SJSA1 (cell line): Measurements from ENCODE around the gene KLK7. TPM values are rescaled to one million over a fixed set of nuclear protein-coding genes. Genes with fewer than 3 reads are reported as not detected.

Source experiments
- DNase-seq, 2 experiments: peaks; one replicate each; pipeline ENCODE4 v3.0.0-alpha.2; 2015 to 2020; ENCODE audit warnings: low spot score in 2 of 2, low read depth in 1 of 2
- H3K27ac ChIP-seq: fragments of 250-450 bp; sonication (Bioruptor Pico); 2 replicates; pipeline ENCODE4 v1.5.1; 2020; ENCODE audit warnings: mild to moderate bottlenecking, moderate library complexity
- H3K27me3 ChIP-seq: fragments of 250-450 bp; sonication (Bioruptor Pico); replicated peaks from 2 replicates; pipeline ENCODE4 v1.5.1; 2020; ENCODE audit warnings: mild to moderate bottlenecking, moderate library complexity
- H3K36me3 ChIP-seq: fragments of 250-450 bp; sonication (Bioruptor Pico); 2 replicates; pipeline ENCODE4 v1.5.1; 2020; ENCODE audit warnings: mild to moderate bottlenecking
- H3K4me1 ChIP-seq: fragments of 250-450 bp; sonication (Bioruptor Pico); replicated peaks from 2 replicates; pipeline ENCODE4 v1.6.1; 2021; ENCODE audit warnings: mild to moderate bottlenecking
- H3K4me3 ChIP-seq: fragments of 250-450 bp; sonication (Bioruptor Pico); 2 replicates; pipeline ENCODE4 v1.5.1; 2020; ENCODE audit warnings: mild to moderate bottlenecking
- H3K9me3 ChIP-seq: fragments of 250-450 bp; sonication (Bioruptor Pico); replicated peaks from 2 replicates; pipeline ENCODE4 v1.5.1; 2020; ENCODE audit warnings: mild to moderate bottlenecking
- total RNA-seq: library from RNA; depleted of rRNA; stranded (reverse); fragments of >200 nt; shearing (Covaris generic); gene quantifications from 2 replicates; pipeline ENCODE4 v1.2.3, GENCODE V29; 2014

The KLK7 gene
- total RNA-seq, 1 experiment from 2014 or later = not detected

DNA sequence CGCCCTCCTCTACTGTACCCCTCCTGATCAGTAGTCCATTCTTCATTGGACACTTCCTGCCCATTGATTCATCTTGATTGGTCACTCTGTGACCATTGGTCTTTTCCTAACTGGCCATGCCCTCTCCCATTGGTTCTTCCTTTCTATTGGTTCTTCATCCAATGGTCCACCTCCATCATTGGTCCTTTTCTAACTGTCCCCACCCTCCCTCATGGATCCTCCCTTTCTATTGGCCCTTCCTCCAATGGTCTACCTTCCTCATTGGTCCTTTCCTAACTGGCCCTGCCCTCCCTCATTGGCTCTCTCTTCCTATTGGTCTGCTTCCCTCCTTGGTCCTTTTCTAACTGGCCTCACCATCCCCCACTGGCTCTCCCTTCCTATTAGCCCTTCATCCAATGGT lies 21.5 kb downstream of the KLK7 start:
- Histone ChIP-seq H3K4me3 (no peak overlapping the region), H3K36me3 (no peaks in the 10 kb centered on the region), H3K9me3 (no peaks in the 10 kb centered on the region; the same call in 1 of the 2 replicates), H3K4me1 (no peaks in the 10 kb centered on the region), H3K27me3 (no peaks in the 10 kb centered on the region; the same call in 1 of the 2 replicates), H3K27ac (no peak overlapping the region)
- no peak for DNase-seq

DNA sequence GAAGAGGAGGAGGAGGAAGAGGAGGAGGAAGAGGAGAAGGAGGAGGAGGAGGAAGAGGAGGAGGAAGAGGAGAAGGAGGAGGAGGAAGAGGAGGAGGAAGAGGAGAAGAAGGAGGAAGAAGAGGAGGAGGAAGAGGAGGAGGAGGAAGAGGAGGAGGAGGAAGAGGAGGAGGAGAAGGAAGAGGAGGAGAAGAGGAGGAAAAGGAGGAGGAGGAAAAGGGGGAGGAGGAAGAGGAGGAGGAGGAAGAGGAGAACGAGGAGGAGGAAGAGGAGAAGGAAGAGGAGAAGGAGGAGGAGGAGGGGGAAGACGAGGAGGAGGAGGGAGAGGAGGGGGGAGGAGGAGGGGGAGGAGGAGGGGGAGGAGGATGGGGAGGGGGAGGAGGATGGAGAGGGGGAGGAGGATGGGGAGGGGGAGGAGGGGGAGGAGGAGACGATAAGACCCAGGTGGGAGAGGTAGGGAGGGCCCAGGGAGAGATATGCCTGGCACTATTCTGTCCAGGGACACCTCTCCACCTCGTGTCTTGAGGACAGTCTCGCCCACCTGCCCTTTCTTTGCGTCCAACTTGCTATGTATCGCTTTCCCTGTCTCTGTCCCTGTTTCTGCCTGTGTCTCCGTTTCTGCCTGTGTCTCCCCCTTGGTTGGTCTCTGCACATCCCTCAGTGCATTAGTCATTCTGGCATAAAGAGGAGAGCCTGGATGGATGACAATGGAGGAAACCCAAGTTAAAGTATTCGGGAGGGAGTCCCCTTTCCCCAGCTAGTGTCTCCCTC lies 23.8 kb downstream of the KLK7 start:
- H3K4me3 ChIP-seq = no peak overlapping the region
- no peak for DNase-seq
- no peaks in the 10 kb centered on the region; the same call in 1 of the 2 replicates for H3K9me3 ChIP-seq
- no peaks in the 10 kb centered on the region for H3K36me3 ChIP-seq
- H3K27me3 ChIP-seq = no peaks in the 10 kb centered on the region
- no peaks in the 10 kb centered on the region for H3K4me1 ChIP-seq
- no peak overlapping the region for H3K27ac ChIP-seq

DNA sequence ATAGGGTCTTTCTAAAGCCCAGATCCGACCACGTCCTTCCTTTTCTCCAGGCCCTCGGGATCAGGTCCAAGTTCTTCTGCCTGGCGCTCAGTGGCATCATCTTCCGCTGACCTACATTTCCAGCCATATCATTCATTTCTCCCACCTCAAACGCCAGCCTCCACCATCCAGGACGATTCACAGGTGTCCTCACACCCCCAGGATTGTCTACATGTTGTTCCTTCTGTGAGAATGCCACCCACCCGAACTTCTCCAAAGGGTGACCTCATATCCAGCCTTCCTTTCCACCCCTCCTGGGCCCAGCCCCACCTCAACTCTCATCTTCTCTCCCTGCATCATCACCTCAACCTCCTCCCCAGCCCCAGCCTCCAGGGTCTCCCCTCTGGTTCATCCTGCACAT lies 26.1 kb downstream of the KLK7 start:
- Histone ChIP-seq H3K4me3 (no peak overlapping the region), H3K4me1 (no peaks in the 10 kb centered on the region), H3K9me3 (no peaks in the 10 kb centered on the region; the same call in 1 of the 2 replicates), H3K36me3 (no peaks in the 10 kb centered on the region), H3K27ac (no peak overlapping the region), H3K27me3 (no peaks in the 10 kb centered on the region)
- no peak for DNase-seq

GRCh38 chr19:50952910-50953309 lies 30.8 kb downstream of the KLK7 start, which contains the start of gene KLK5:
Gene KLK5, minus strand, starts transcription at chr19:50953038. Its CDS starts 381 bp downstream, at chr19:50952657.
- Histone ChIP-seq H3K9me3 (no peaks in the 10 kb centered on the region), H3K4me3 (no peak within 1 kb of the TSS), H3K27ac (no peak within 1 kb of the TSS), H3K4me1 (no peaks in the 10 kb centered on the region), H3K36me3 (no peaks in the 10 kb centered on the region), H3K27me3 (no peaks in the 10 kb centered on the region)
- DNase-seq = no peak

DNA sequence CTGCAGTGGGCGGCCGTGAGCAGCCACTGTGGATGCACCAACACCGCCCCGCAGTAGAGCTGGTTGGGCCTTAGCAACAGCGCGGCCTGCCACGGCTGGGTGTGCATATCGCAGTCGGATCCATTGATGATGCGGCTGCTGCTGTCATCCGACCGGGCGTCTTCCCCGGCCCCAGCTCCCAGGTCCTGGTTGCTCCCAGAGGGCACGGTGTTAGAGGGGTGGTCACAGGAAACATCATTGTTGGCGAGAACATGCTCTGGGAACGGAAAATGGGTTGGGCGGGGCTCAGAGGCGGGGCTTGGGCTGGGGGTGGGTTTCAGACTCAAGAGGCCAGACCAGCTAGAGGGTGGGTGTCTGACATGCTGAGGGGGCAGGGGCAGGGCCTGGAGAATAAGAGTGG lies 33.9 kb downstream of the KLK7 start:
- Histone ChIP-seq H3K9me3 (no peaks in the 10 kb centered on the region), H3K27me3 (peaks cover 4% of the 10 kb centered on the region; the same call in 1 of the 2 replicates), H3K4me1 (no peaks in the 10 kb centered on the region), H3K27ac (no peak overlapping the region), H3K36me3 (no peaks in the 10 kb centered on the region), H3K4me3 (no peak overlapping the region)
- no peak for DNase-seq

DNA sequence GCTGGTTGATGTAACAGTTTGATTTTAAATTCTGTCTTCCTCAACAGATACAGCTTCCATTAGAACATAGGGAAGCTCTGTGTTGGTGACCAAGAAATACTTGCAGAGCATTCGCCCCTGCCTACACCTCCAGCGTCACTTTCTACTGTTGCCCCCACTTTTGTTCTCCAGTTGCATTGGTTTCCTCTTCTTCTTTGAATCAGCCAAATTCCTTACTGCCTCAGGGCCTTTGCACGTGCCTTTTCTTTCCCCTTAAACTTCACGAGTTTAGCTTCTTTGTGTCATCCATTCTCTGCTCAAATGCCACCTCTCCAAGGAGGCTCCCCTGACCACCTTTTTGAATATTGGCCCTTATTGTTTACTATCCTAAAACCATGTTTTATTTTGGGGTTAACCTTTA lies 36.6 kb downstream of the KLK7 start:
- no peak overlapping the region for H3K4me3 ChIP-seq
- no peaks in the 10 kb centered on the region for H3K36me3 ChIP-seq
- no peaks in the 10 kb centered on the region for H3K4me1 ChIP-seq
- no peaks in the 10 kb centered on the region for H3K9me3 ChIP-seq
- no peak overlapping the region for H3K27ac ChIP-seq
- H3K27me3 ChIP-seq = peaks cover 4% of the 10 kb centered on the region; the same call in 1 of the 2 replicates
- DNase-seq = no peak

DNA sequence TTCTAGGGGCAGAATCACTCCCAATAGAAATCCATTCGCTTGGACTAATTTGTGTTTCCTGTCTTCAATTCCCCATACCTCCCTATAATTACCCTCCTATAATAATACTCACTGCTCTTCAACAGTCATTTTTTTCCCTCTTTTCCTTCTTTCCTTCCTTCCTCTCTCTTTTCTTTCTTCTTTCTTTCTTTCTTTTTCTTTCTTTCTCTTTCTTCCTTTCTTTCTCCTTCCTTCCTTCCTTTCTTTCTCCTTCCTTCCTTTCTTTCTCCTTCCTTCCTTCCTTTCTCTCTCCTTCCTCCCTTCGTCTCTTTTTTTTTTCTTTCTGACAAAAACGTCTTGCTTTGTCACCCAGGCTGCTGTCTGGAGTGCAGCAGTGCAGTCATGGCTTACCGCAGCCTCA lies 38.9 kb downstream of the KLK7 start:
- Histone ChIP-seq H3K4me3 (no peak overlapping the region), H3K4me1 (no peaks in the 10 kb centered on the region), H3K27me3 (peaks cover 4% of the 10 kb centered on the region; the same call in 1 of the 2 replicates), H3K9me3 (no peaks in the 10 kb centered on the region), H3K27ac (no peak overlapping the region), H3K36me3 (no peaks in the 10 kb centered on the region)
- DNase-seq = no peak

GRCh38 chr19:50943074-50943828 lies 40.5 kb downstream of the KLK7 start:
- Histone ChIP-seq H3K36me3 (no peaks in the 10 kb centered on the region), H3K4me3 (no peak overlapping the region), H3K9me3 (no peaks in the 10 kb centered on the region), H3K27ac (no peak overlapping the region), H3K4me1 (no peaks in the 10 kb centered on the region), H3K27me3 (peaks cover 4% of the 10 kb centered on the region; the same call in 1 of the 2 replicates)
- DNase-seq = no peak

GRCh38 chr19:50939596-50939995 lies 44.1 kb downstream of the KLK7 start:
- Histone ChIP-seq H3K9me3 (no peaks in the 10 kb centered on the region), H3K4me3 (no peak overlapping the region), H3K27ac (no peak overlapping the region), H3K36me3 (no peaks in the 10 kb centered on the region), H3K27me3 (no peaks in the 10 kb centered on the region), H3K4me1 (no peaks in the 10 kb centered on the region)
- no peak for DNase-seq

DNA sequence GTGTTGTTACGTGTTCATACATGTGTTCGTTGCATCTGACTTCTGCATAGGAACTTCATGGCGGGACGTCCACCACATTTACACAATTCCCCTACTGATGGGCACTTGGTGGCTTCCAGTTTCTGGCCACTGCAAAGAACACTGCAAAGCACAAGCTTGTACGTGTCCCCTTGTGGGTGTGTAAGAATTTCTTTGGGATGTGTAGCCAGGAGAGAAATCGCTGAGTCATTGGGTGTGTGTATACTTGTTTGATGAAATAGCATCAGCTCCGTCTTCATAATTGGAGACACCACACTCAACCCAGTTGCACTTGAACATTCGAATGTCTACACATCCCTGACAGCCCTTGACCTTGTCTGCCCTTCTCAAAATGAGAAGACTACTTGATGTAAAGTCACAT lies 50.1 kb downstream of the KLK7 start:
- Histone ChIP-seq H3K9me3 (no peaks in the 10 kb centered on the region), H3K36me3 (no peaks in the 10 kb centered on the region), H3K4me3 (no peak overlapping the region), H3K4me1 (no peaks in the 10 kb centered on the region), H3K27me3 (no peaks in the 10 kb centered on the region), H3K27ac (no peak overlapping the region)
- no peak for DNase-seq

GRCh38 chr19:50932690-50933083 lies 51.0 kb downstream of the KLK7 start:
- H3K36me3 ChIP-seq = no peaks in the 10 kb centered on the region
- no peaks in the 10 kb centered on the region for H3K4me1 ChIP-seq
- no peak overlapping the region for H3K27ac ChIP-seq
- no peak overlapping the region for H3K4me3 ChIP-seq
- no peak for DNase-seq
- no peaks in the 10 kb centered on the region for H3K9me3 ChIP-seq
- H3K27me3 ChIP-seq = no peaks in the 10 kb centered on the region

DNA sequence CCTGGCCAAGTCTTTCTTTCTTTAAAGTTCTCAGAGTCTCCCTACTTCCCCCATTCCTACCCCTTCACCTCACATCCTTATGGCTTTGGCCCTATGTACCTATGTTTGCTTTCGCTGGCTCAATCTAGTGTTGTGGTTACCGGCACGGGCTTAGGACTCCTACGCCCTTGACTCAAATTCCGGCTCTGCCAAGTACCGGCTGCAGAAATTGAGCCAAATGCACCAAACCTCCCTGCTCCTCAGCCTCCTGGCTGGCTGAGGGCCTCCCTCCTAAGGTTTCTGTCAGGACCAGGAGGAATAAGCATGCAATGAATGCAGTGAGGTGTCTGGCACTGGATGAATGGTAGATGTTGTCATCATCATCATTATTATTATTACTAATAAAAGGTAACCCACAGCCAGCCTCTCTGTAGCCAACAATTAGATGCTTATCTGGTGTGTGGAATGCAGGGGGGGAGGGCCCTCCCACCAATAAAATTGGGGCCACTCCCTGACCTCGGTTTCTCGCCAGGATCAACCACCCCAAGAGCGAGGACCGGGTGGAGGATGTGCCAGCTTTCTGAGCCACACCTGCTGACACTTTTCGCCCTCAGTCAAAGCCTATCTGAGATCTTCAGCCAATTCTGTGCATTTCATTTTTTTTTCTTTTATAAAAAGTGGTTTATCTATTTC lies 51.6 kb downstream of the KLK7 start:
- no peaks in the 10 kb centered on the region for H3K9me3 ChIP-seq
- no peaks in the 10 kb centered on the region for H3K36me3 ChIP-seq
- no peaks in the 10 kb centered on the region for H3K27me3 ChIP-seq
- DNase-seq = no peak
- H3K27ac ChIP-seq = no peak overlapping the region
- H3K4me3 ChIP-seq = no peak overlapping the region
- no peaks in the 10 kb centered on the region for H3K4me1 ChIP-seq

DNA sequence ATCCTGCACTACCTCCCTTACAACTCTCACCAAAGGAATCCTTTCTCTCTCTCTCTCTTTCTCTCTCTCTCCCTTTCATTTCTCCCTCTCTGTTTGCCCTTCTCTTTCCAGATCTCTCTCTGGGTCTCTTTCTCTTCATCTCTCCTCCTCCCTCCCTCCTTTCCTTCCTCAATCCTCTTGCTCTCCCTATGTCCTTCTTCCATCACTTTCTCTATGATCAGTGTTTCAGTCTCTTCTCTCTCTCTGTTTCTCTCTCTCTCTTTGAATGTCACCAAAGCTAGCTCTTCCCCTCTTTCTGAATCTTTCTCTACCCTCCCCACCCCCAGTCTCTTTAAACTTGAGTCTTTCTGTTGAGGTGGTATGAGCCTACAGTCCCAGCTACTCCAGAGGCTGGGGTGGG lies 52.7 kb downstream of the KLK7 start:
- Histone ChIP-seq H3K27me3 (no peaks in the 10 kb centered on the region), H3K4me3 (no peak overlapping the region), H3K27ac (no peak overlapping the region), H3K9me3 (no peaks in the 10 kb centered on the region), H3K36me3 (no peaks in the 10 kb centered on the region), H3K4me1 (no peaks in the 10 kb centered on the region)
- DNase-seq = no peak

DNA sequence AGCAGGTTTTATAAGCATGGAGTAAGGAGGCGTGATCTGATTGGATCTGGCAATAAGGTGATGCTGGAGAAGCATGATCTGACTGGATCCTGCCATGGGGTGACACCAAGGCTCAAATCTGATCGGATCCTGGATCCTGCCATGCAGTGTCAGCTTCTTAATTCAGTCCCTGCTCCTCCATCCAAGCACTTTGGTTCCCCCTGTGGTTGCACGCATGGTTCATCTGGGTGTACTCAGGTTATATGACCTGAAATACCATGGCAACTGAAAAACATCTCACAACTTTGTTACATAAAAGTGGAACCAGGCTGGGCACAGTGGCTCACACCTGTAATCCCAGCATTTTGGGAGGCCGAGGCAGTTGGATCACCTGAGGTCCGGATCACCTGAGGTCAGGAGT lies 54.9 kb downstream of the KLK7 start:
- Histone ChIP-seq H3K4me3 (no peak overlapping the region), H3K27me3 (no peaks in the 10 kb centered on the region), H3K36me3 (no peaks in the 10 kb centered on the region), H3K9me3 (no peaks in the 10 kb centered on the region), H3K4me1 (no peaks in the 10 kb centered on the region), H3K27ac (no peak overlapping the region)
- no peak for DNase-seq
